ENCODE data around the gene RBMS2.

RBMS2 gene

DNA sequence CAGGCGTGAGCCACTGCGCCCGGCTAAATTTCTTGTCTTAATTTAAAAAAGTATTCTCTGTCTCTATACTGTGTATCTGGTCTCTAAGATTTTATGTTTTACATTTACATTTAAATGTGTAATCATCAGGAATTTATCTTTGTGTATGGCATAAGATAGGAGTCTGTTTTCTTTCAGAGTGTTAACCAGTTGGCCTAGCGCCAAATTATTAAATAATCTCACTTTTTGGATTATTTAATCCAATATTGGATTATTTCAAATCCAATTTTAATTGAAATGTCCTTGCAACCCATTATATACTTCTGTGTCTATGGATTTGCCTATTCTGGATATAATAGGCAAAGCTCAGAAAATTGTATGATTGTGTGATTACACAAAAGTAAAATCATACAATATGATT lies 63.5 kb downstream of the RBMS2 start:
- DNase-seq (ENCODE audit: low read depth in 2 of 2): no peak

DNA sequence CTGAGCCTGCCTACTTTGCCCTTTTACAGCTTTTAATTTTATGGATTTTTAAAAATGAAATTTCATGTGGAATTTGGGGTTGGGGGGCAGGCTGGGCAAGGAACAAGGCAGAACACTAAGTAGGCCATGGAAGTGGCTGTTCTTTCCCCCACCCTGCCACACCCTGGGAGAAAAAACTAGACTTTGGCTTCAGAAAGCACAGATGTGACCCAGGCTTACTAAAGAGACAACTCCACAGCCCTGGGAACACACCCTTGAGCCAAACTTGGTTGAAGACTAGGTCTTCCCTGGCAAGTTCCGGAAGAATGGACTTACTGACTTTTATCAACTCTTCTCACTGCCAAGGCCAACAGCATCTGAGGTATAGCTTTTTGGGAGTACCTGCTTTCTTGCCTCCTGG lies 68.2 kb downstream of the RBMS2 start:
- DNase-seq (ENCODE audit: low read depth in 2 of 2): no peak

DNA sequence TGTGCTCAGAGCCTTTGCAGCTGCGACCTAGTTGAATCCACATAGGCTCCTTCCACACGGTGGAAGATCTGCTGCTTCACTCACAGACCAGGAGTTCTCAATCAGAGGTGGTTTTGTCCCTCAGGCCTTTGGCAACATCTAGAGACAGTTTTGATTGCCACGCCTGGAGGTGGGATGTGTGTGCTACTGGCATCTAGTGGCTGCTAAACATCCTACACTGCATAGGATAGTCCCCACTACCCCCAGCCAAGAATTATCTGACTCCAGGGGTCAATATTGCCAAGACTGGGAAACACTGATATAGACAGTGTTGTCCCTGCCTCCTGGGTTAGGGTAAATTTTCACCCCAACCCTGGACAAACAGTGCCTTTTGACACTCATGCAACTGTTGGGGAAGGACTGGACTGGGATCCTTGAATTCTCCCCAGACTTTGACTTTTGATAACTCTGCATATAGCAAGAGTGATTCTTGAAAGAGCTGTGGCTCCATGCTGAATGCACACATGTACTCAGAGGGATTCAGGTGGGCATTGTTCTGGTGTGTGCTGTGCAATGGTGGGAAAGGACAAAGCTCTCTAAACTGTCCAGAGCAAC lies 68.7 kb downstream of the RBMS2 start:
- DNase-seq (ENCODE audit: low read depth in 2 of 2): no peak

DNA sequence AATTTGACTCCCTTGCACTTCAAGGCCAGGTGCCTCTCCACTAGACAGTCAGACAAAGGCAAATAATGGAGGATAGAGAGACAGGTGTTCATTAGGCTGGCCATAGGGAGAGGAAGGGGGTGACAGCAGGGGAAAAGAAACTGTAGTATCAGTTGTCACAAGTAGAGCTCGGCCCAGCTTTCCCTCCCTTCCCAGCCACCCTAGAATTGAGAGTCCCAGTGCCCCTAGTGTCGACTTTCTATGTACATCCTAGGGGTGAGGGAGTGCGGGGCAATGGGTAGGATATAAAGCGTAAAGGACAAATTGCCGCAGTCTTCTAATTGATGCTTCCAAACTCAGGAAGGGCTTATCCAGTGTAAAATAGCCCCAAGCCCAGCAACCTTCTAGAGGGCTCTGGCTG lies 69.5 kb downstream of the RBMS2 start:
- DNase-seq (ENCODE audit: low read depth in 2 of 2): no peak

DNA sequence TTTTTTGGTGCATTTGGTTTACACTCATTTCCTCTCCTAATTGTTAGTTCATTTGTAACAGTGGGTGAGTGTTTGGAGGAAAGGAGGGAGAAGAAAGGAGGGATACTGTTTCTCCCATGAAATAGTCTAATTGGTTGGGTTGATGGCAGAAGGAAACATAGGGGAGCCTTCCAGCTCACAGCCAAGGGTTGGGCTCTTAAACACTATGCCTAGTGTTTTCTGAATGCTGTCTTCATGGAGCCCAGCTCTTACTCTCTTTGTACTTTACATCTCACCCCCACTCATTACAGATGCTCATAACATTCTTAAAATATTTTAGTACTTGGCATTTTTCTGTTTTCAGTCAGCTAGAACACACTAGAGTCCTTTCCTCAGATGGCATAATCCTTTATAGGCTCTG lies 70.3 kb downstream of the RBMS2 start:
- no peak for DNase-seq (ENCODE audit: low read depth in 2 of 2)

DNA sequence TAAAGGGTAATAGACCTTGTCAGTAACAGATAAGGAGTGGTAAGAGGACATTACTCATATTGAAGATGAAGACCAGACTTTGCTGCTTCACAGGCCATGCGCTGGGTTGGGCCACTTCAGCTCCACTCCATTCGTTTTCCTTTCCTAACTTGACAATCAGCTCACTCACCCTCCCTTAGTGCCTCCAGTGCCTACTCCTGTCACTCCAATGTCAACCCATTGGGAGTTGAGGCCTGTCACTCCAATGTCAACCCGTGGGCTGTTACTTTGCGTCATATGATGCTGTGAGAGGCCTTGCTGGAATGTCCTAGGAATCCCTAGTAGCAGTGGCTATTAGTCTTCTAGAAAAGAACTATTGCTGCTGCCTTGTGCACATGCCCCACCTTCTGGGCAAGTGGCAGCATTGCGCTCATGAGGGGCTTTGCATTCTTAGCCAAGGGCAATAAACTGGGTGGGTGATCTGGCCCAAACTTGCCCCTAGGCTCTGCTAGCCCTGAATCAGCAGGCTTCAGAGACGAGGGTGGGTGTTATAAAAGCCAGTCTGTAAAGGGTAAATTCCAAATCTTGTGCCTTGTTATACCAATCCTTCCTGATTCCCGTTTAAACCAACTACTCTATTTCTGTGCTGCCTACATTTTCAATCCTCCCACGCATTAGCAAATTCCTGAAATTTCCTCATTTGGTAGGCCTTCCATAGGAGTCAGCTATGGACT lies 72.4 kb downstream of the RBMS2 start:
- DNase-seq (ENCODE audit: low read depth in 2 of 2): peak; percentile 25 to 35

DNA sequence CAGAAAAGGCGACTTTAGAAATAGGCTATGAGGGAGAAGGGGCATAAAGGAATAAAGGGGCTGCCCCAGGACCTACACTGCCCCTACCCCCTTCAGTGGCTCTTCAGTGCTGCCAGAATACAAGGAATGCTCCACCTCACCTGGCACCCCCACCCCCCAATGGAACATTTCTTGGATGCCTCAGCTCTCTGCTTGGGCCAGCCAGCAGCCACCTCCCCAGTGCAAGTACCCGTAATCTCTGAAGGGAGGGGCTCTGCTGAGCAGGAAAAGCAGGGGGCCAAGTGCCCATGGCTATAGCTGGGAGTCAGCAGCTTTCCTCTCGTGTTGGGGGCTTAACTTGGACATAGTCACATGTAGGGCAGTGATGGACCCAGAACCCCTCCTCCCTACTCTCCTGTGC lies 75.2 kb downstream of the RBMS2 start:
- no peak for DNase-seq (ENCODE audit: low read depth in 2 of 2)

DNA sequence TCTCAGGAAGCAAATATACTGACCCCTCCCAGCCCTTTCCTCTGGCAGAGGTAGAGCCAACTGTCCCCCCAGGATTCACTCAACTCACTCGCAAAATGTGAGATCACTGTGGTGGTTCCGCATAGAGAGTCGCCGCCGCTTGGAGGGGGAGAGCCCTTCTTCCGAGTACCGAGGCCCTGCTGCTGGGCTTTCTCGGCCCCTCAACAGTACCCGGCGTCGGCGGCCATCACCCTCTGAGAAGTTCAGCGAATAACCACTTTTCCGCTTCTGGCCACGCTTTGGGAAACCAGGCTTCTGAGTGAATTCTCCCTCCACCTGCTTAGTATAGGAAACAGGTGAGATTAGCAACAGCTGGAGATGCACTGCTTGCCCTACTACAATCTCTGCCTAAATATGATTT lies 77.4 kb downstream of the RBMS2 start:
- no peak for DNase-seq (ENCODE audit: low read depth in 2 of 2)

DNA sequence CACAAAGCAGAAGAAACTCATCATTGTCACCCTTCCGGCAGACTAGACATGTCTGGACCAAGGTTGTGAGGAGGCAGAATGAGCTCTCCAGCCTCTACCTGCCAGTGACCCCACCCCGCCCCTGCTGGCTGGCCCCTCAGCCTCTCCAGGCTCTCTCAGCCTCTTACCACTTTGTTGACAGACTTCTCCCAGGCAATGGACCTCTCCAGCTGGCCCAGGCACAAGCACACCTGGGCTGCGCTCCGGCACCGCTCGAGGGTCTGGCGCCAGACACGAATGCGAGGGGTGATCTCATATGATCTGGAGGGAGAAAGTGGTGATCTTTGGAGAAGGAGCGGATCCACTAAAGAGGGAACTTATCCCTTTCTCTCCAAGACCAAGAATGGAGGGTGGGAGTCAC lies 78.2 kb downstream of the RBMS2 start:
- no peak for DNase-seq (ENCODE audit: low read depth in 2 of 2)

DNA sequence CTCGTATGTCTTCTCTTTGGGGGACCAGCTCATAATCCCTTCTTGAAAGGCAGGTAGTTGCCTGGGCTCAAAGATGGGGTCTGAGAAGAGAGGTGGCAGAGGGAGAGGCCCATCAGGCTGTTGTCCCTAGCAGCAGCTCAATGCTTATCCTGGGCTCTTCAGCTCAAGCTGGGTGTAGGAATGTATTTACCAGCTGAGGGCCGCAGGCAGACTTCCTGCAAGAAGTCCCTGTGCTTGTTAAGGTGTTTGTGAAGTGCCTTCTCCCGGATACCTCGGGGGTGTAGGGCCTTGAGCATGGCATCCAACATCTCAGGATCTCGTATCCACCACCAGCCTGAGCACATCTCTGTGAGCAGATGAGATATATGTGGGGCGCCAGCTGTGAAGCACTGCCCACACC lies 79.1 kb downstream of the RBMS2 start:
- no peak for DNase-seq (ENCODE audit: low read depth in 2 of 2)

DNA sequence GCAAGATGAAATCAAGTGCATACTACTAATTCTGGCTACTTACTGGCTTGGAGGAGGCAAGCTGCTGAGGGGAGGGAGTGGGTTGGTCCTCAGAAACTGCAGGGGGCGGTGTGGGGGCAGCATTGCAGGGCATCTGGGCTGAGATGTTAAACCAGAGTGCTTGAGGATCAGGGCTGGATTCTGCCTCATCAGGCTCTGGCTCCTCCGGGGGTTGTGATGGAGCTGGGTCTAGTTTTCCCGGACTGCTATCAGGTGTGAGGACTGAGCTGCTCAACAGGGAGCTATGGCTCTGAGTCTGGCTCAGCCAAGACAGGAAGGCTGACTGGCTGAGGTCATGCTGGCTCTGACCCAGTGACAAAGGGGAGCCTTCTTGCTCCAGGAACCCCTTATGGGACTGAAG lies 79.9 kb downstream of the RBMS2 start:
- DNase-seq (ENCODE audit: low read depth in 2 of 2): no peak

DNA sequence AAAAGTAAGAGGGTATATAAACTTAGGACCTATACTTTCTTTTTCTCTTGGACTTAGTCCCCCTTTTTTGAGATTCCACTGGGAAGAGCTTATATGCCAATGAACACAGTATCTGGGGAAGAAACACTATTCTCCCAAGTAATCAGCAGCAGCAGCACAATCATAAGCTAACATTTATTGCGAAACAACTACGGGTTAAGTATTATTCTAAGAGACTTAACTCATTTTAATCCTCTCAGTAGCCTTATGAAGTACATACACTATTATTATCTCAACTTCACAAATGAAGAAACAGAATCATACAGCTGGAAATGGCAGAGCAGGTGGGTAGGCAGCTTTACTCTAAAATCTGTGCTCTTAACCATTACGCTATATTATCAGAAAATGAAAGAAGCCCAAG lies 80.6 kb downstream of the RBMS2 start:
- DNase-seq (ENCODE audit: low read depth in 2 of 2): no peak

DNA sequence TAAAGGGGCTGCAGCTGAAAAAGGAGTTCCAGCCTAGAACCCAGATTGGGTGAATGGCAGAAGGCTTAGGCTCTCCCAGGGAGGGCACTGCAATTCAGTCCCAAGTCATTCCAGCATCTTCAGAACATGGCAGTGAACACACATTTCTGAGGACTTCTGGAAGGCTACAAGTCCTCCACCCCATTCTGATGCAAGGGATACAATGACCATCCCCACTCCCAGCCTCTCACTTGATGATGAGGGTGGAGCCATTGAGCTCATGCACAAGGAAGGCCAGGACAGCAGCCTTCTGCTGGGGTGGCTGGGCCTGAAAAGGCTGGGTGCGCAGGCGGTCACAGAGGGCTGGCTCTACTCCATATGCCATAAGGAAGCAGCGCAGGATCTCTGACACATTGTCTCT lies 82.7 kb downstream of the RBMS2 start:
- DNase-seq (ENCODE audit: low read depth in 2 of 2): no peak

DNA sequence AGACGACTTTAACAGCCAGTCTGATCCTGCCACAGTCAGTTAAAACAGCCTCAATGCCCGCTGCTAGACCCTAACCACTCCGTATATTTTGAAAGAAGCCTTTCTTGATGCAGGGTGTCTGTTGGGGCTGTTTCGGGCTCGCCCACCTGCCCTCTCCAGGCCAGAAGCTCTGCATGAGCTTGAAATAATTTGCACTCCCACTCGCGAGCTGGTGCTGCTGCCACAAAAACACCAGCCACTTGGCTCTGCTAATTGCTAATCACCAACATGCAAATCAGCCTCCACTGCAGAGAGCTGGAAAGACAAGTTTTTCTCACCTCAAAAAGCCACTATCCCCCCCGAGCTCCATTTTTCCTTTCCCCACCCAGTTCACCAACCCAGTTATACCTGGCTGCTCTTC lies 93.0 kb downstream of the RBMS2 start:
- no peak for DNase-seq (ENCODE audit: low read depth in 2 of 2)

DNA sequence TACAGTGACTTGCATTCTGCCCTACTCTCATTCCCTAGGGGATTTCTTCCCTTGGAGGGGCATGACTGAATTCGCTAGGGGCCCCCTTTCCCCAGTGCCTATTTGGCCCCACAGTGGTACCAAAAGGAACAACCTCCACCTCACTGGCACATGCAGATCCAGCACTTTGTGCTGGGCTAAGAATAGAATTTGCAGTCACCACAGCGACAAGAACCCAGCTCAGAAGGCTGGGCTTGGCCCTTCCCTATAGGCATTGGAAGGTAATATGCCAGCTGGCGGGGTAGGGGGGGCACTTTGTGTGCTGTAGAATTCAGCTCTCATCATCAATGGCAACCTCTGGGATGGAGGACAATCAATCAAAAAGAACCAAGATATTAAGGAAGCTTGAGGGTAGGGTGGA lies 94.6 kb downstream of the RBMS2 start:
- DNase-seq (ENCODE audit: low read depth in 2 of 2): no peak

DNA sequence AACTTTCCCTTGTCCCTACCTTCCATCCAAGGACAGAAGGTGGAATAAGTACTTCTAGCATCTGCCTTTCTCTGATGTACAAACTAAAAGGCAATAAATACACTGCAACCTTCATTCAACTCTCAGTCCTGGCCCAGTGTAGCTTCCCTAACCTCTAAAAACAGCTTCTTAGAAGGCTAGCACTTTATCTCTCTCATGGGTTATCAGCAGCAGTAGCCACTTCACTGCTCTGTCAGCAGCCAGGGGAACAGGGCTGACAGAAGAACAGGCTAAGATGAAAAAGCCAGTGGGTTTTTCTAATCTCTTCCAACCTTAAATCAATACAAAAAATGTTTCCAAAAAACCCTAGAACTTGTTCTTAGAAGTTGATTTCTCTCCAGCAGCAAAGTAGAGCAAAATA lies 95.3 kb downstream of the RBMS2 start:
- no peak for DNase-seq (ENCODE audit: low read depth in 2 of 2)

DNA sequence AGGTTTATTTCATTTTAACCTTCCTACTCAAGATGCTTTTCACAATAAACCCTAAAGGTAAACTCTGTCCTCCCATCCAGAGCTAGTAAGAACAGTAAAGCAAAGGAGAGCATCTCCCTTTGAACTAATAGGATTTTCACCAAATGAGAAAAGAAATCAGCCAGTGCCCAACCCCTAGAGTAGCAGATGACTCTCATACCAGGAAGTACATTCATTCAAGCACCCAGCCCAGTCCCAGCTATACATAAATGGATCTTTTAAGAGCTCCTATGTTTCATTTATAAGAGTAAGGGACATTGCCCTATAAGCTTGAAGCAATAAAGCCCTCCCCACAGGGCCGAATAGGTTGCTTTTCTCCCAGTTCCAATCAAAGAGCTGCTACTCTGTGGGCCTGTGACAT lies 100.9 kb downstream of the RBMS2 start:
- DNase-seq (ENCODE audit: low read depth in 2 of 2): no peak

DNA sequence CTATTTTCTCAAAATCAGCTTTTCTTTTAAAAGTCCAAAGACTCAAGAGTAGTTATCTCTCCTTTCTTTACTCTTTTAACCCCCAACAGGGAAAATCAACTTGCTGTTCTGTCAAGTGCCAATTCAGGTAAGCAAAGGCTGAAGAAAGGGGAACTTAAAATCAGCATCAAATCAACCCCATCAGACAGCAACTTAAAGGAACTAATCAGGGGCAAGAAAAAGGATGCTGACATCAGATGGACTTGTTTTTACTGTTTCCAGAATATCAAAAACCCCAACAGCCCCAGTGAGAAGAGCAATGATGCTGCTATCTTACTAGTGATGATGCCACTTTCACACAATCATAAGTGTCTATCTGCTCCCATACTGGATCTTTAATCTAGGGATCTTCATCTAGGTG lies 105.1 kb downstream of the RBMS2 start:
- no peak for DNase-seq (ENCODE audit: low read depth in 2 of 2)

DNA sequence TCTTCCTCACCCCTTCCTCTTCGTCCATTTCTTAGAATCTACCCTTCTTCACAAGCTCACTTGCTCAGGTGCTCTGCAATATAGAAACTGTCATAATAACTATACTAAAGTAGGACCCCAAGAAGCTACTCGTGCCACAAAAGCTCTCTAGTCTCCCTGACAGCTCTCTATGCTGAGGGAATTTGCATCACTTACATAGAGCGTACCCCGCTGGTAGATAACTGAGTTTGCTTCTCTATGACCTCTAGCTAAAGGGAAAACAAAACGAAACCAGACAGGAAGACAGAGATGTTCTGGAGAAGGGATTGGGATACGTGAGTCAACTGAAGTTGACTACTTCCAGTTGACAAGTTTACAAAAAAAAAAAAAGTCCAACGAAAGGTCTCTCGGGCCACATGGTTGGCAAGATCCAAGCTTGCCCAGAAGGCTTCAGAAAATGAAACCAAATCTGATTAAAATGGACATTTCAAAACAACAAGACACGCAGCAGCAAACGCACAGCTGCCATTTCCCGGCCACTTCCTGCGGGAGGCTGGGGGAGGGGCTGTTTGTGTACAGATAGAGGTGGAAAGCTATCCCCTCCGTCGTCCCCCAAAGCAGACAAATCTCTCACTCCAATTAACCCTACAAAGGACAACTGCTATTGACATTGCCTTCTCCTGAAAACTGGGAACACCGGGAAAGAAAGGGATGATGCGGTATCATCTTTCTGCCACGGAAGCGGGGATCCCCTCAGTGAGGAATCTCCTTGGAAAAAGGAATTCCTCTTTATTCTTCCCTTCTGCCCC lies 107.2 kb downstream of the RBMS2 start:
- peak in 1 of 2 donors; percentile 24 for DNase-seq (ENCODE audit: low read depth in 2 of 2)

DNA sequence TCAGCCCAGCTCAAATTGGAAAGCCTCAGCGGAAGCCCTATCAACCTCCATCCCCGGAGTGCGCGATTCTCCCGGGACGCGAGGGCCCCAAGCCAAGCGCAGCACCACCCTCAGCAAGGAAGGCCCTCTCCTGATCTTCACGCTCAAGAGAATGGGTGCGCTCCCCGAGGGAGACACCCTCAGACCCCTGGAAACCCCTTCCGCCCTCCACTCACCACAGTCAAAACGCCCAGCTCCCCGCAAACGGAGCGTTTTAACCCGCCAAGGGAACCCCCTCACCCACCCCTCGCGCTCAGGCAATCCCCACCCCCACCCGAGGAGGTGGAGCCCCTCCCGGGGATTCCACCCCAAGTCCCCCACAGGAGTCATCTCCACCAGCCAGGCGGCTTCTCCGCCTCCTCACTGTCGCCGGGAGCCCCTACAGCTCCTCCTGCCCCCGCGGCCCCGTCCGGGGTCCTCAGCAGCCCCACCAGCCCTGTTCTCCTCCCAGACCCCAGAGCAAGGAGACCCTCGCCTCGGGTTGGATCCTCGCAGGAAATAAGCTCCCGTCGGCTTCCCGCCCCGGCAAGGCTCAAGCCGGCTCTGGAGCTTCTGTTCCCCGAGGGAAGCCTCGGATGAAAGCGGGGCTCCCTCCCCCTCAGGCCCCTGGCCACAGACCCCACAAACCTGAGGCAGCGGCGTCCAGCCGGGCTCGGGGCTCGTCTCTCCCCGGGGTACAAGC lies 108.0 kb downstream of the RBMS2 start:
- no peak for DNase-seq (ENCODE audit: low read depth in 2 of 2)

DNA sequence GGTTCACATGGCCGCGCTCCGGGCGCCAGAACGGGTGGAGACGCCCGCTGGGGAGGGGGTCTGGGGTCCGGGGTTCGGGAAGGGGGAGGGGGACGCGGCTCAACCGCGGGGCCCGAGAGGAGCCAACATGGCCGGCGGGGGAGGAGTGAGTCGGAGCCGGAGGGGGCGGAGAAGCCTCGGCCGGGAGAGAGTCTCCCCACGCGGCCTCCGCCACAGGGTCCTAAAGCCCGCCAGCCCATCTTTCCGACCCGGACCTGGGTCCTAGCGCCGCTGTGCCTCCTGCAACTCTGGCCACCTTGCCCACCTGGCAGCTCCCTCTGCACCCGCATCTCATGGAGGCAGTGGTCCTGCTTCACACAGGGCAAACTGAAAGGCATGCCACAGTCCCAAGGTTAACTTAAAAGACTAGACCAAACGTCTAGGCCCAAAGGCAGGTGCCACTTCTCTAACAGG lies 108.6 kb downstream of the RBMS2 start, which contains the start of gene BAZ2A:
TSS of gene BAZ2A (minus strand) at position 147 of the 453 bp plus-strand sequence. CDS start 12,796 bp downstream, outside the sequence.
- peak; percentile 71 to 74 for DNase-seq (ENCODE audit: low read depth in 2 of 2)

Measured in stimulated activated CD8-positive, alpha-beta memory T cell treated with anti-CD3 and anti-CD28 coated beads, Interleukin-7, amount 100 ng/mL, for 1 hour (primary cell).